WTC11 (cell line): Measurements from ENCODE around the gene URAD. TPM values are rescaled to one million over a fixed set of nuclear protein-coding genes. Genes with fewer than 3 reads are reported as not detected.

Experiments used
- ATAC-seq: fragments of 200-7000 bp; cut with Tn5 transposase; 2 replicates; pipeline ENCODE4 v1.10.0; 2021; ENCODE audit warnings: mild to moderate bottlenecking, moderate library complexity
- CTCF ChIA-PET: fragments of 300-600 bp; sonication (Branson Sonifier 250); formaldehyde crosslinking; loops from one replicate; lab custom pipeline; 2021; ENCODE audit warnings: antibody characterized with exemption; lab: Charles Lee
- POLR2A ChIA-PET: fragments of 350-600 bp; sonication (Branson Sonifier 250); formaldehyde crosslinking; loops from one replicate; lab custom pipeline; 2021; ENCODE audit warnings: antibody characterized with exemption; lab: Charles Lee
- DNase-seq: peaks from one replicate; pipeline ENCODE4 v3.0.0; 2021; ENCODE audit warnings: low spot score
- H3K27ac Mint-ChIP-seq: 2 replicates; pipeline ENCODE4 v1.8.0; 2021; ENCODE audit warnings: mixed read lengths
- H3K27me3 Mint-ChIP-seq: 2 replicates; pipeline ENCODE4 v1.8.0; 2021; ENCODE audit warnings: low read depth, mild to moderate bottlenecking, moderate library complexity, mixed read lengths
- H3K36me3 Mint-ChIP-seq: 2 replicates; pipeline ENCODE4 v1.8.0; 2021; ENCODE audit warnings: mixed read lengths
- H3K4me1 Mint-ChIP-seq: 2 replicates; pipeline ENCODE4 v1.8.0; 2022; ENCODE audit warnings: mixed read lengths
- H3K4me3 Mint-ChIP-seq: 2 replicates; pipeline ENCODE4 v1.8.0; 2021; ENCODE audit warnings: mild to moderate bottlenecking, moderate library complexity, mixed read lengths
- H3K9me3 Mint-ChIP-seq: 2 replicates; pipeline ENCODE4 v1.8.0; 2021; ENCODE audit warnings: mixed read lengths
- CREB1 ChIP-seq: sonication (generic); formaldehyde crosslinking; IDR thresholded peaks from 2 replicates; pipeline ENCODE4 v1.8.0; 2023; ENCODE audit warnings: mild to moderate bottlenecking, missing genetic modification reagents
- FOXP1 ChIP-seq: sonication (generic); formaldehyde crosslinking; IDR thresholded peaks from 2 replicates; pipeline ENCODE4 v1.8.0; 2022; ENCODE audit warnings: missing genetic modification reagents, mild to moderate bottlenecking, moderate library complexity, borderline replicate concordance
- GABPB1 ChIP-seq: sonication (generic); formaldehyde crosslinking; IDR thresholded peaks from 2 replicates; pipeline ENCODE4 v1.8.1; 2023; ENCODE audit warnings: mild to moderate bottlenecking, missing genetic modification reagents
- GRHL2 ChIP-seq: fragments of 250-450 bp; sonication (Bioruptor Pico); IDR thresholded peaks from 2 replicates; pipeline ENCODE4 v1.8.0; 2022; ENCODE audit warnings: mild to moderate bottlenecking, moderate library complexity; ENCODE audit not compliant: insufficient replicate concordance, severe bottlenecking
- GTF2I ChIP-seq: fragments of 250-450 bp; sonication (Bioruptor Pico); conservative IDR thresholded peaks from 2 replicates; pipeline ENCODE4 v1.4.0; 2021; ENCODE audit warnings: mild to moderate bottlenecking
- IRF2 ChIP-seq: sonication (generic); formaldehyde crosslinking; IDR thresholded peaks from 2 replicates; pipeline ENCODE4 v1.8.0; 2022; ENCODE audit warnings: low read depth, missing genetic modification reagents, borderline replicate concordance
- JAZF1 ChIP-seq: fragments of 250-450 bp; sonication (Bioruptor Pico); IDR thresholded peaks from 2 replicates; pipeline ENCODE4 v1.9.0; 2021; ENCODE audit warnings: moderate library complexity, mild to moderate bottlenecking, inconsistent platforms
- MXD4 ChIP-seq: fragments of 250-450 bp; sonication (Bioruptor Pico); IDR thresholded peaks from 2 replicates; pipeline ENCODE4 v1.8.0; 2021; ENCODE audit warnings: mild to moderate bottlenecking, moderate library complexity, borderline replicate concordance
- MYBL2 ChIP-seq: sonication (generic); formaldehyde crosslinking; IDR thresholded peaks from 2 replicates; pipeline ENCODE4 v1.8.1; 2023; ENCODE audit warnings: mild to moderate bottlenecking, moderate library complexity, missing genetic modification reagents
- NFATC4 ChIP-seq: fragments of 250-450 bp; sonication (Bioruptor Pico); IDR thresholded peaks from 2 replicates; pipeline ENCODE4 v1.9.0; 2021; ENCODE audit warnings: mild to moderate bottlenecking
- NFE2L1 ChIP-seq: sonication (generic); formaldehyde crosslinking; IDR thresholded peaks from 2 replicates; pipeline ENCODE4 v1.8.1; 2023; ENCODE audit warnings: missing genetic modification reagents
- NFYB ChIP-seq: sonication (generic); formaldehyde crosslinking; conservative IDR thresholded peaks from 2 replicates; pipeline ENCODE4 v1.8.0; 2022; ENCODE audit warnings: low read depth, missing genetic modification reagents
- NR3C1 ChIP-seq: sonication (generic); formaldehyde crosslinking; conservative IDR thresholded peaks from 2 replicates; pipeline ENCODE4 v1.8.1; 2023; ENCODE audit warnings: low read depth, mild to moderate bottlenecking, missing genetic modification reagents
- PRRX2 ChIP-seq: fragments of 250-450 bp; sonication (Bioruptor Pico); IDR thresholded peaks from 2 replicates; pipeline ENCODE4 v1.8.0; 2021; ENCODE audit warnings: mild to moderate bottlenecking
- RELA ChIP-seq: sonication (generic); formaldehyde crosslinking; IDR thresholded peaks from 2 replicates; pipeline ENCODE4 v1.8.1; 2022; ENCODE audit warnings: missing genetic modification reagents, mild to moderate bottlenecking, borderline replicate concordance
- SP1 ChIP-seq: sonication (generic); formaldehyde crosslinking; conservative IDR thresholded peaks from 2 replicates; pipeline ENCODE4 v1.8.1; 2022; ENCODE audit warnings: missing genetic modification reagents
- TCF7 ChIP-seq: sonication (generic); formaldehyde crosslinking; IDR thresholded peaks from 2 replicates; pipeline ENCODE4 v1.8.0; 2022; ENCODE audit warnings: mild to moderate bottlenecking, low read depth, missing genetic modification reagents, moderate library complexity
- TEAD4 ChIP-seq: sonication (generic); formaldehyde crosslinking; IDR thresholded peaks from 2 replicates; pipeline ENCODE4 v1.8.0; 2022; ENCODE audit warnings: mild to moderate bottlenecking, missing genetic modification reagents
- ZNF232 ChIP-seq: sonication (generic); formaldehyde crosslinking; IDR thresholded peaks from 2 replicates; pipeline ENCODE4 v1.8.0; 2022; ENCODE audit warnings: mild to moderate bottlenecking, missing genetic modification reagents
- ZNF317 ChIP-seq: sonication (generic); formaldehyde crosslinking; IDR thresholded peaks from 2 replicates; pipeline ENCODE4 v1.8.1; 2023; ENCODE audit warnings: low read depth, mild to moderate bottlenecking, moderate library complexity, missing genetic modification reagents, borderline replicate concordance
- ZNF396 ChIP-seq: fragments of 250-450 bp; sonication (Bioruptor Pico); IDR thresholded peaks from 2 replicates; pipeline ENCODE4 v1.8.0; 2021; ENCODE audit warnings: mild to moderate bottlenecking, moderate library complexity, borderline replicate concordance
- ZNF416 ChIP-seq: fragments of 250-450 bp; sonication (Bioruptor Pico); IDR thresholded peaks from 2 replicates; pipeline ENCODE4 v1.9.0; 2021; ENCODE audit warnings: mild to moderate bottlenecking, inconsistent platforms
- total RNA-seq: library from RNA; stranded (reverse); gene quantifications from 3 replicates; pipeline ENCODE4 v1.2.3, GENCODE V29; 2021
- TF ChIP-seq, protein P1 (sequence below): sonication (generic); formaldehyde crosslinking; IDR thresholded peaks from 2 replicates; pipeline ENCODE4 v1.8.1; 2022; ENCODE audit warnings: mild to moderate bottlenecking, missing genetic modification reagents, moderate library complexity, borderline replicate concordance
- TF ChIP-seq, protein P2 (sequence below): sonication (generic); formaldehyde crosslinking; IDR thresholded peaks from 2 replicates; pipeline ENCODE4 v1.8.0; 2022; ENCODE audit warnings: mild to moderate bottlenecking, missing genetic modification reagents
- TF ChIP-seq, protein P3 (sequence below): sonication (generic); formaldehyde crosslinking; IDR thresholded peaks from 2 replicates; pipeline ENCODE4 v1.8.1; 2022; ENCODE audit warnings: mild to moderate bottlenecking, moderate library complexity, missing genetic modification reagents
- TF ChIP-seq, protein P4 (sequence below): sonication (generic); formaldehyde crosslinking; IDR thresholded peaks from 2 replicates; pipeline ENCODE4 v1.8.1; 2022; ENCODE audit warnings: low read depth, mild to moderate bottlenecking, moderate library complexity, missing genetic modification reagents, borderline replicate concordance
- TF ChIP-seq, protein P5 (sequence below): sonication (generic); formaldehyde crosslinking; IDR thresholded peaks from 2 replicates; pipeline ENCODE4 v1.8.1; 2023; ENCODE audit warnings: mild to moderate bottlenecking, missing genetic modification reagents, moderate library complexity
- TF ChIP-seq, protein P6 (sequence below): sonication (generic); formaldehyde crosslinking; IDR thresholded peaks from 2 replicates; pipeline ENCODE4 v1.8.1; 2023; ENCODE audit warnings: mild to moderate bottlenecking, missing genetic modification reagents
- TF ChIP-seq, protein P7 (sequence below): sonication (generic); formaldehyde crosslinking; IDR thresholded peaks from 2 replicates; pipeline ENCODE4 v1.8.1; 2023; ENCODE audit warnings: mild to moderate bottlenecking, missing genetic modification reagents

URAD gene
- total RNA-seq, 1 experiment from 2014 or later, result not detected

DNA sequence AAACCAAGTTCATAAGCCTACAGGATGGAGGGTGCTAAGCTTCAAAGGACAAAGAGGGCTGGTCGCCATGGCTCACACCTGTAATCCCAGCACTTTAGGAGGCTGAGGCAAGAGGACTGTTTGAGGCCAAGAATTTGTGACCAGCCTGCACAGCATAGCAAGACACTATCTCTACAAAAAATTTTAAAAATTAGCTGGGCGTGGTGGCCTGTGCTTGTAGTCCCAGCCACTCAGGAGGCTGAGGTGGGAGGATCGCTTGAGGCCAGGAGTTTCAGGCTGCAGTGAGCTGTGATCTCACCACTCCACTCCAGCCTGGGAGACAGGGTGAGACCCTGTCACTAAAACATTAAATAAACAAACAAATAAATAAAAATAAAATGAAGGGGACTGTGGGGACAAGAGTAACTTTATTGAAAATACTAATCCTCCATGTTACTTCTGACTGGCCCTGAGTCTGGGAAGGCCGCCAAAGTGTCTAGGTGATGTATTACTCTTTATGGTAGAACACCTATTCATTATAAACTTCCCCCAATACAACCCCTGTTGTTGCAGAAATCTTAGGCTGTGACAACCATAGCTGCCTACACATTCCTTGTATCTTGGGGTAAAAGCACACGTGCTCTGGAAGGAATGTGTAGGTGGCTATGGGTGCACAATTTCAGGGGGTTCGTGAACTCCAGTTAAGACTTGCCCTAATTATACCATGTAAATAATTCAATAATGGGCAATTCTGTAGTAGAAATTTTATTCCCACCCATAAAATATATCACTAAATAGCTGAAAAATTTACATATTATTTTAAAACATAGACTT is 14.6 kb upstream of the URAD start:
- no peak for ATAC-seq

DNA sequence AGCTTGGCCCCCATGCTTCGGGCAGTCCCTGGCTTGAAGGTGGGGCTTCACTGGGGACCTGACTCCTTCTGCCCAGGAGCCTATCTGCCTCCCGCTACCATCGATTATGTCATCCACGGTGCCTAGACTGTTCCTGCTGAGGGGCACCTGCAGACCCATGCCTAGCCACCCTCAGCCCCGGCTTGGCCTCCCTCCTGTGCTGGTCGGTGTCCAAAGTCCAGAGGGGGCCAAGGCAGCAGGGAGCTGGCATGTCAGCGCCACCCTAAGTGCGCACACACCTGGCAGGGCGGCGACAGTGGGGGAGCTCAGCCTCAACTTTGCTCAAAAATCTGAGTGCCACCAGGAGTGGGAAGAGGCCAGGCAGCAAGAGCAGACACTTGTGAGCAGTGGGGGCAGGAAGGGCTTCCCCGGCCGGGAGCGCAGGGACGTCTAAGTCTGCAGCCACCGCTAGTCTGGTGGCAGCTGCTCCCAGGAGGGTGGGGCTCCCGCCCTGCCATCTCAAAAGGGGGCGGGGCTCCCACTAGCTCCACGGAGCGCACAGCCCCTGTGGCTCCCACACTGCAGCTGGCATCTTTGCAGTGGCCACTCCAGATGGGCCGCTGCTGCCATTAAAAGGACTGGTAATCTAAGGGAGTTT is 13.5 kb upstream of the URAD start:
- H3K27ac Mint-ChIP-seq, result no peak overlapping the region
- H3K4me3 Mint-ChIP-seq, result no peak overlapping the region
- ChIA-PET CTCF (interaction anchor here (0.6 kb wide), 1 partner anchor 287 kb away, joined by 3 read pairs; no protein-coding TSS in a partner anchor), POLR2A (interaction anchor here (0.7 kb wide), 1 partner anchor 27 kb away, joined by 6 read pairs; no protein-coding TSS in a partner anchor)
- DNase-seq, result no peak
- peaks cover 2% of the 10 kb centered on the region; the same call in 1 of the 2 replicates for H3K27me3 Mint-ChIP-seq
- no peaks in the 10 kb centered on the region for H3K9me3 Mint-ChIP-seq
- no peaks in the 10 kb centered on the region for H3K36me3 Mint-ChIP-seq
- no peak for ATAC-seq
- peaks cover 8% of the 10 kb centered on the region for H3K4me1 Mint-ChIP-seq
- no peak for TF ChIP-seq ZNF416
- no peak for TF ChIP-seq NFE2L1
- no peak for TF ChIP-seq ZNF396 (CRISPR knock-in tag)
- TF ChIP-seq, protein P1, sequence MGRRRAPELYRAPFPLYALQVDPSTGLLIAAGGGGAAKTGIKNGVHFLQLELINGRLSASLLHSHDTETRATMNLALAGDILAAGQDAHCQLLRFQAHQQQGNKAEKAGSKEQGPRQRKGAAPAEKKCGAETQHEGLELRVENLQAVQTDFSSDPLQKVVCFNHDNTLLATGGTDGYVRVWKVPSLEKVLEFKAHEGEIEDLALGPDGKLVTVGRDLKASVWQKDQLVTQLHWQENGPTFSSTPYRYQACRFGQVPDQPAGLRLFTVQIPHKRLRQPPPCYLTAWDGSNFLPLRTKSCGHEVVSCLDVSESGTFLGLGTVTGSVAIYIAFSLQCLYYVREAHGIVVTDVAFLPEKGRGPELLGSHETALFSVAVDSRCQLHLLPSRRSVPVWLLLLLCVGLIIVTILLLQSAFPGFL (CRISPR knock-in tag), result no peak
- no peak for TF ChIP-seq NFYB
- no peak for TF ChIP-seq NFATC4 (CRISPR knock-in tag)
- TF ChIP-seq FOXP1 (CRISPR knock-in tag), result no peak
- TF ChIP-seq MYBL2 (CRISPR knock-in tag), result no peak
- no peak for TF ChIP-seq NR3C1 (CRISPR knock-in tag)
- no peak for TF ChIP-seq GTF2I (CRISPR knock-in tag)
- TF ChIP-seq SP1 (CRISPR knock-in tag), result no peak
- TF ChIP-seq ZNF317, result no peak

More for the DNA sequence above, 14.6 kb upstream of the URAD start:
- ChIA-PET POLR2A (no interaction called here), CTCF (interaction anchor here (0.6 kb wide), 1 partner anchor 286 kb away, joined by 3 read pairs; no protein-coding TSS in a partner anchor)
- Mint-ChIP-seq H3K4me3 (no peak overlapping the region), H3K9me3 (no peaks in the 10 kb centered on the region), H3K27ac (no peak overlapping the region), H3K36me3 (no peaks in the 10 kb centered on the region), H3K4me1 (peaks cover 7% of the 10 kb centered on the region), H3K27me3 (no peaks in the 10 kb centered on the region)
- TF ChIP-seq ZNF232, result no peak
- TF ChIP-seq GABPB1 (CRISPR knock-in tag), result no peak
- TF ChIP-seq CREB1, result no peak
- TF ChIP-seq ZNF396 (CRISPR knock-in tag), result no peak
- TF ChIP-seq, protein P2, sequence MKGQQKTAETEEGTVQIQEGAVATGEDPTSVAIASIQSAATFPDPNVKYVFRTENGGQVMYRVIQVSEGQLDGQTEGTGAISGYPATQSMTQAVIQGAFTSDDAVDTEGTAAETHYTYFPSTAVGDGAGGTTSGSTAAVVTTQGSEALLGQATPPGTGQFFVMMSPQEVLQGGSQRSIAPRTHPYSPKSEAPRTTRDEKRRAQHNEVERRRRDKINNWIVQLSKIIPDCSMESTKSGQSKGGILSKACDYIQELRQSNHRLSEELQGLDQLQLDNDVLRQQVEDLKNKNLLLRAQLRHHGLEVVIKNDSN, result no peak
- TF ChIP-seq TEAD4 (CRISPR knock-in tag), result no peak
- no peak for TF ChIP-seq MXD4 (CRISPR knock-in tag)
- no peak for TF ChIP-seq JAZF1 (CRISPR knock-in tag)
- TF ChIP-seq, protein P3, sequence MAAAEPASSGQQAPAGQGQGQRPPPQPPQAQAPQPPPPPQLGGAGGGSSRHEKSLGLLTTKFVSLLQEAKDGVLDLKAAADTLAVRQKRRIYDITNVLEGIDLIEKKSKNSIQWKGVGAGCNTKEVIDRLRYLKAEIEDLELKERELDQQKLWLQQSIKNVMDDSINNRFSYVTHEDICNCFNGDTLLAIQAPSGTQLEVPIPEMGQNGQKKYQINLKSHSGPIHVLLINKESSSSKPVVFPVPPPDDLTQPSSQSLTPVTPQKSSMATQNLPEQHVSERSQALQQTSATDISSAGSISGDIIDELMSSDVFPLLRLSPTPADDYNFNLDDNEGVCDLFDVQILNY, result no peak
- no peak for TF ChIP-seq TCF7 (CRISPR knock-in tag)
- TF ChIP-seq IRF2 (CRISPR knock-in tag), result no peak
- TF ChIP-seq, protein P4, sequence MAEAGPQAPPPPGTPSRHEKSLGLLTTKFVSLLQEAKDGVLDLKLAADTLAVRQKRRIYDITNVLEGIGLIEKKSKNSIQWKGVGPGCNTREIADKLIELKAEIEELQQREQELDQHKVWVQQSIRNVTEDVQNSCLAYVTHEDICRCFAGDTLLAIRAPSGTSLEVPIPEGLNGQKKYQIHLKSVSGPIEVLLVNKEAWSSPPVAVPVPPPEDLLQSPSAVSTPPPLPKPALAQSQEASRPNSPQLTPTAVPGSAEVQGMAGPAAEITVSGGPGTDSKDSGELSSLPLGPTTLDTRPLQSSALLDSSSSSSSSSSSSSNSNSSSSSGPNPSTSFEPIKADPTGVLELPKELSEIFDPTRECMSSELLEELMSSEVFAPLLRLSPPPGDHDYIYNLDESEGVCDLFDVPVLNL, result no peak
- no peak for TF ChIP-seq PRRX2 (CRISPR knock-in tag)
- TF ChIP-seq FOXP1 (CRISPR knock-in tag), result no peak
- TF ChIP-seq, protein P5, sequence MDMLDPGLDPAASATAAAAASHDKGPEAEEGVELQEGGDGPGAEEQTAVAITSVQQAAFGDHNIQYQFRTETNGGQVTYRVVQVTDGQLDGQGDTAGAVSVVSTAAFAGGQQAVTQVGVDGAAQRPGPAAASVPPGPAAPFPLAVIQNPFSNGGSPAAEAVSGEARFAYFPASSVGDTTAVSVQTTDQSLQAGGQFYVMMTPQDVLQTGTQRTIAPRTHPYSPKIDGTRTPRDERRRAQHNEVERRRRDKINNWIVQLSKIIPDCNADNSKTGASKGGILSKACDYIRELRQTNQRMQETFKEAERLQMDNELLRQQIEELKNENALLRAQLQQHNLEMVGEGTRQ (CRISPR knock-in tag), result no peak
- TF ChIP-seq GRHL2, result no peak
- no peak for TF ChIP-seq RELA (CRISPR knock-in tag)
- no peak for TF ChIP-seq SP1 (CRISPR knock-in tag)
- TF ChIP-seq, protein P6, sequence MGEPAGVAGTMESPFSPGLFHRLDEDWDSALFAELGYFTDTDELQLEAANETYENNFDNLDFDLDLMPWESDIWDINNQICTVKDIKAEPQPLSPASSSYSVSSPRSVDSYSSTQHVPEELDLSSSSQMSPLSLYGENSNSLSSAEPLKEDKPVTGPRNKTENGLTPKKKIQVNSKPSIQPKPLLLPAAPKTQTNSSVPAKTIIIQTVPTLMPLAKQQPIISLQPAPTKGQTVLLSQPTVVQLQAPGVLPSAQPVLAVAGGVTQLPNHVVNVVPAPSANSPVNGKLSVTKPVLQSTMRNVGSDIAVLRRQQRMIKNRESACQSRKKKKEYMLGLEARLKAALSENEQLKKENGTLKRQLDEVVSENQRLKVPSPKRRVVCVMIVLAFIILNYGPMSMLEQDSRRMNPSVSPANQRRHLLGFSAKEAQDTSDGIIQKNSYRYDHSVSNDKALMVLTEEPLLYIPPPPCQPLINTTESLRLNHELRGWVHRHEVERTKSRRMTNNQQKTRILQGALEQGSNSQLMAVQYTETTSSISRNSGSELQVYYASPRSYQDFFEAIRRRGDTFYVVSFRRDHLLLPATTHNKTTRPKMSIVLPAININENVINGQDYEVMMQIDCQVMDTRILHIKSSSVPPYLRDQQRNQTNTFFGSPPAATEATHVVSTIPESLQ (CRISPR knock-in tag), result no peak
- TF ChIP-seq, protein P7, sequence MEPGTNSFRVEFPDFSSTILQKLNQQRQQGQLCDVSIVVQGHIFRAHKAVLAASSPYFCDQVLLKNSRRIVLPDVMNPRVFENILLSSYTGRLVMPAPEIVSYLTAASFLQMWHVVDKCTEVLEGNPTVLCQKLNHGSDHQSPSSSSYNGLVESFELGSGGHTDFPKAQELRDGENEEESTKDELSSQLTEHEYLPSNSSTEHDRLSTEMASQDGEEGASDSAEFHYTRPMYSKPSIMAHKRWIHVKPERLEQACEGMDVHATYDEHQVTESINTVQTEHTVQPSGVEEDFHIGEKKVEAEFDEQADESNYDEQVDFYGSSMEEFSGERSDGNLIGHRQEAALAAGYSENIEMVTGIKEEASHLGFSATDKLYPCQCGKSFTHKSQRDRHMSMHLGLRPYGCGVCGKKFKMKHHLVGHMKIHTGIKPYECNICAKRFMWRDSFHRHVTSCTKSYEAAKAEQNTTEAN, result no peak
- DNase-seq, result no peak
